ENCODE results near the gene CDC42. TPM values are rescaled to one million over a fixed set of nuclear protein-coding genes. Genes with fewer than 3 reads are reported as not detected.

Gene CDC42
- total and polyA plus RNA-seq, 2 of the 13 experiments (the other 11 are each of a cell fraction or from before 2014, with no cell fraction given) = 138 to 237 TPM

- H3K4me2 ChIP-seq (ENCODE audit: low read depth, low read length) = no peak overlapping the region
- intact Hi-C loops (cut with micrococcal nuclease; ENCODE audit: unreplicated experiment) = no loop called here
- FAIRE-seq (no peak), ATAC-seq (no peak), DNase-seq (ENCODE audit: low spot score) (no peak)
- H3K9ac ChIP-seq (ENCODE audit: insufficient read depth, low read depth, low read length) = no peak overlapping the region
- H4K20me1 ChIP-seq (ENCODE audit: insufficient read depth, low read length) = peaks cover 76% of the 10 kb centered on the region
- H3K4me1 ChIP-seq (ENCODE audit: insufficient read depth, low read length) = peaks cover 33% of the 10 kb centered on the region
- no peak for TF ChIP-seq ZNF703 (CRISPR knock-in tag; IDR thresholded peaks at IDR 0.05; ENCODE audit: borderline replicate concordance)
- TF ChIP-seq KDM2A (CRISPR knock-in tag; IDR thresholded peaks at IDR 0.05; ENCODE audit: borderline replicate concordance, low read depth) = no peak
- no peak for TF ChIP-seq HNF1A (IDR thresholded peaks at IDR 0.05; ENCODE audit: low read depth)
- no peak for TF ChIP-seq HNF1A (CRISPR knock-in tag; IDR thresholded peaks at IDR 0.05; ENCODE audit: borderline replicate concordance)
- no peak for TF ChIP-seq GPN1 (CRISPR knock-in tag; IDR thresholded peaks at IDR 0.05; ENCODE audit: borderline replicate concordance)
- TF ChIP-seq RERE (CRISPR knock-in tag; IDR thresholded peaks at IDR 0.05; ENCODE audit: low read depth) = no peak
- no peak for TF ChIP-seq PHF20 (CRISPR knock-in tag; IDR thresholded peaks at IDR 0.05)
- no peak for TF ChIP-seq ZFP1 (CRISPR knock-in tag; IDR thresholded peaks at IDR 0.05)
- TF ChIP-seq RFX1 (IDR thresholded peaks at IDR 0.05) = no peak
- no peak for TF ChIP-seq EED (CRISPR knock-in tag; IDR thresholded peaks at IDR 0.05)
- no peak for TF ChIP-seq ZBTB7B (CRISPR knock-in tag; IDR thresholded peaks at IDR 0.05)
- no peak for TF ChIP-seq ZBTB25 (CRISPR knock-in tag; IDR thresholded peaks at IDR 0.05)
- no peak for TF ChIP-seq SMARCE1 (IDR thresholded peaks at IDR 0.05; ENCODE audit: borderline replicate concordance)
- no peak overlapping the region for H2AFZ ChIP-seq (ENCODE audit: low read length)
- ChIA-PET CTCF (ENCODE audit: low intra/inter-chr PET ratio, low total read pairs) (no interaction called here), POLR2A (no interaction called here)
- WGBS (ENCODE audit: low lambda C conversion rate) = 86% methylated on average over 1 of the region's 1 CpG
- H3K36me3 ChIP-seq (replicated peaks in 1 of 2; ENCODE audit: control insufficient read depth in 1 of 2, insufficient read depth in 2 of 2, low read length in 2 of 2) = peaks cover 4 to 12% of the 10 kb centered on the region in 2 experiments; a peak in 4 of 5 replicates
- in situ Hi-C loops (cut with HindIII; ENCODE audit: extremely low pct_ligation_motif_present, low pct_unique_long_range_greater_than_20kb) = no loop called here
- H3K4me3 ChIP-seq (replicated peaks in 1 of 3; ENCODE audit: insufficient read depth in 1 of 3, low read depth in 2 of 3, low read length in 3 of 3) = no peak overlapping the region
- H3K27ac ChIP-seq (ENCODE audit: extremely low read length, insufficient read depth, low read length) = no peak overlapping the region
- H3K27me3 ChIP-seq (ENCODE audit: control insufficient read depth in 1 of 2, insufficient read depth in 2 of 2, low read length in 2 of 2) = no peaks in the 10 kb centered on the region
- H3K9me3 ChIP-seq (ENCODE audit: low read length) = no peaks in the 10 kb centered on the region
- BruUV-seq (replicated peaks) = no TSS peak
- peaks cover 84% of the 10 kb centered on the region for H3K79me2 ChIP-seq (ENCODE audit: insufficient read depth, low read length)
These were observed 22.3 kb downstream of the CDC42 start for GRCh38 chr1:22074803-22075202.

Data from HepG2 (cell line).